Heart left ventricle (tissue), 16 donors: ENCODE results near the gene EBF4. TPM values are rescaled to one million over a fixed set of nuclear protein-coding genes. Genes with fewer than 3 reads are reported as not detected.
A peak's percentile ranks its signal among the peaks of the same experiment; 100 is the strongest.

Experiments used
- ATAC-seq, 4 donors: fragments of 200-7000 bp; cut with Tn5 transposase; one replicate each; pipeline ENCODE4 v1.9.1; 2020 to 2022; ENCODE audit warnings: moderate library complexity in 4 of 4, mild to moderate bottlenecking in 3 of 4, moderate number of reproducible peaks in 1 of 4
- DNase-seq, 5 donors: peaks; one replicate each; pipeline ENCODE4 v3.0.0-alpha.2; 2020
- H3K27ac ChIP-seq, 12 donors: fragments of 200-600 bp; sonication (generic) in 4 of 12; one replicate each; pipeline versions ENCODE4 v1.5.0 to v1.8.0; 2016 to 2022; ENCODE audit warnings: mild to moderate bottlenecking in 2 of 12
- H3K27me3 ChIP-seq, 9 donors: fragments of 200-600 bp; sonication (generic) in 2 of 9; one replicate each; pipeline versions ENCODE4 v1.5.1 to v1.8.0; 2016 to 2022; ENCODE audit warnings: mild to moderate bottlenecking in 3 of 9
- H3K36me3 ChIP-seq, 9 donors: fragments of 200-600 bp; sonication (generic) in 2 of 9; one replicate each; pipeline versions ENCODE4 v1.5.0 to v1.8.0; 2018 to 2022; ENCODE audit warnings: mild to moderate bottlenecking in 2 of 9
- H3K4me1 ChIP-seq, 12 donors: fragments of 200-600 bp; sonication (generic) in 4 of 12; one replicate each; pipeline versions ENCODE4 v1.5.0 to v1.8.0; 2016 to 2022; ENCODE audit warnings: mild to moderate bottlenecking in 3 of 12
- H3K4me3 ChIP-seq, 12 donors: fragments of 200-600 bp; sonication (generic) in 4 of 12; one replicate each; pipeline versions ENCODE4 v1.5.0 to v1.8.0; 2017 to 2022; ENCODE audit warnings: mild to moderate bottlenecking in 9 of 12, moderate library complexity in 4 of 12
- H3K9me3 ChIP-seq, 12 donors: fragments of 200-600 bp; sonication (generic) in 4 of 12; one replicate each; pipeline versions ENCODE4 v1.5.0 to v1.8.0; 2016 to 2022; ENCODE audit warnings: mild to moderate bottlenecking in 1 of 12
- CTCF ChIP-seq, 12 donors: fragments of 200-600 bp; sonication (generic) in 4 of 12; IDR thresholded peaks; one replicate each; pipeline versions ENCODE4 v1.5.0 to v1.8.0; 2018 to 2022; ENCODE audit warnings: antibody characterized with exemption in 12 of 12, mild to moderate bottlenecking in 5 of 12
- POLR2A ChIP-seq, 2 donors: fragments of 450-650 bp; IDR thresholded peaks; one replicate each; pipeline ENCODE4 v1.6.1; 2017; ENCODE audit warnings: antibody characterized with exemption in 2 of 2, mild to moderate bottlenecking in 2 of 2, moderate library complexity in 2 of 2
- WGBS, 4 donors: extraction: QIAGEN DNeasy Blood & Tissue Kit in 2 of 4; methylation state at CpG; one replicate each; pipeline versions ENCODE4 v1.1.5 to v1.1.7; 2013 to 2018; 5-methylcytosine and 5-hydroxymethylcytosine counted together
- intact Hi-C, 10 donors: fragments of 100-400 bp; cut with DNase I; formaldehyde crosslinking; loops; one replicate each; pipeline versions ENCODE4 v1.11.1 to v1.14.2; 2022
- polyA plus RNA-seq, 2 donors: library from polyadenylated mRNA; stranded (reverse); fragments of 200-250 nt; gene quantifications; one replicate each; pipeline ENCODE4 v1.2.3, GENCODE V29; 2013
- total RNA-seq, 9 donors: library from RNA; depleted of rRNA in 2 of 9; stranded (reverse); fragments of >200 nt in 2 of 9; fragmentation: NEBNext Ultra II Directional in 3 of 9; extraction: Animal tissue kit (Norgen Biotek cat#: 25700) in 3 of 9; gene quantifications; one replicate each; pipeline versions ENCODE4 v1.1.0 to v1.2.4, GENCODE V29; 2016 to 2023
- donor health status: ischemic (EF 13 %, LVEDD 7.1; RV severe dilation, severe dysfunction).
- donor health status: healthy with polysubstance abuse.
- donor health status: DM: no; HTN: yes; CAD: no.
- donor health status: DM: no; HTN: no; CAD: no.
- donor health status: ischemic (EF 25% LVEDD 6.9; RV normal size, moderate dysfunction).
- donor health status: ischemic (EF 25% LVEDD 5.7; RV mildly dilated, moderate dysfunction).
- donor health status: healthy.
- donor health status: DM: yes; HTN: yes; CAD: no.
- donor health status: ischemic (EF 35%, LVEDD 5.7; RV mildly dilated, moderate dysfunction).
- donor health status: nonischemic (EF 11% LVEDD 7.7; RV severe dilation, severe dysfunction).
- donor health status: DM: yes; HTN: yes; CAD: no.
- donor health status: PGD.
- donor health status: ischemic (EF 29% LVEDD 5.4; RV normal size, mild dysfunction).
- donor health status: nonischemic (EF 23%, LVEDD 6.1; RV moderate dilation, normal function).

EBF4 gene
- total and polyA plus RNA-seq, 11 donors = 2.5 to 6.4 (median 3.8) TPM

- Histone ChIP-seq H3K36me3 (no peaks in the 10 kb centered on the region), H3K27ac (no peak overlapping the region), H3K4me3 (peak overlapping the region; percentile 10 to 62 (median 46)), H3K27me3 (peaks cover 5 to 54% (median 46%) of the 10 kb centered on the region in 9 donors), H3K9me3 (no peaks in the 10 kb centered on the region), H3K4me1 (peaks cover 0 to 30% (median 20%) of the 10 kb centered on the region in 12 donors)
- DNase-seq (peak in 2 of 5 donors; percentile 40 to 70), ATAC-seq (no peak)
- TF ChIP-seq POLR2A (IDR thresholded peaks at IDR 0.05) (no peak), CTCF (IDR thresholded peaks at IDR 0.05) (peak; percentile 33 to 72 (median 58))
- 9 to 16% (median 11%) methylated on average over 20 to 47 of the region's 47 CpGs for WGBS, 4 donors
- intact Hi-C loops = loop anchor here in 7 of 10 donors (5.0 to 10.0 kb wide), 8 partner anchors 56 to 252 kb away; partner anchors contain the start of genes PCED1A (in 2 of the 7), VPS16 (in 2 of the 7) and EBF4 (in 1 of the 7)
Observed at GRCh38 chr20:2752567-2753460, 60.2 kb downstream of the EBF4 start.

GRCh38 chr20:2753461-2754040 is 61.0 kb downstream of the EBF4 start:
- no peak overlapping the region for H3K4me3 ChIP-seq
- TF ChIP-seq CTCF (IDR thresholded peaks at IDR 0.05) (no peak), POLR2A (IDR thresholded peaks at IDR 0.05) (no peak)
- peaks cover 5 to 59% (median 46%) of the 10 kb centered on the region in 9 donors for H3K27me3 ChIP-seq
- intact Hi-C loops = loop anchor here in 7 of 10 donors (5.0 to 10.0 kb wide), 8 partner anchors 56 to 251 kb away; partner anchors contain the start of genes PCED1A (in 2 of the 7), VPS16 (in 2 of the 7) and EBF4 (in 1 of the 7)
- no peak for ATAC-seq
- no peak for DNase-seq
- H3K27ac ChIP-seq = no peak overlapping the region
- no peaks in the 10 kb centered on the region for H3K9me3 ChIP-seq
- no peaks in the 10 kb centered on the region for H3K36me3 ChIP-seq
- WGBS, 4 donors = 83 to 89% (median 87%) methylated on average over 6 of the region's 6 CpGs
- peaks cover 0 to 30% (median 20%) of the 10 kb centered on the region in 12 donors for H3K4me1 ChIP-seq

- no peaks in the 10 kb centered on the region for H3K9me3 ChIP-seq
- H3K4me3 ChIP-seq = no peak overlapping the region
- H3K4me1 ChIP-seq = peaks cover 0 to 30% (median 20%) of the 10 kb centered on the region in 12 donors
- no peaks in the 10 kb centered on the region for H3K36me3 ChIP-seq
- H3K27me3 ChIP-seq = peaks cover 4 to 67% (median 42%) of the 10 kb centered on the region in 9 donors
- intact Hi-C loops = loop anchor here in 7 of 10 donors (5.0 to 10.0 kb wide), 8 partner anchors 57 to 250 kb away; partner anchors contain the start of genes PCED1A (in 2 of the 7), VPS16 (in 2 of the 7) and EBF4 (in 1 of the 7)
- no peak overlapping the region for H3K27ac ChIP-seq
- TF ChIP-seq CTCF (IDR thresholded peaks at IDR 0.05) (no peak), POLR2A (IDR thresholded peaks at IDR 0.05) (no peak)
- 72 to 85% (median 78%) methylated on average over 2 of the region's 2 CpGs for WGBS, 4 donors
- ATAC-seq = no peak
- DNase-seq = no peak
Observed at GRCh38 chr20:2754424-2754823, 61.8 kb downstream of the EBF4 start.
